SK-N-SH treated with all-trans-retinoic acid at 6 μM for 48 hours (cell line): ENCODE measurements around the gene RTN1.

Experiments
- BACH2 ChIP-seq: fragments of 250-450 bp; sonication (Bioruptor Pico); IDR thresholded peaks from 2 replicates; pipeline ENCODE4 v1.9.0; 2021; ENCODE audit warnings: mild to moderate bottlenecking, borderline replicate concordance
- CREB5 ChIP-seq: fragments of 250-450 bp; sonication (Bioruptor Pico); IDR thresholded peaks from 2 replicates; pipeline ENCODE4 v1.5.1; 2020; ENCODE audit warnings: low read depth, mild to moderate bottlenecking, moderate library complexity
- CSDC2 ChIP-seq: fragments of 250-450 bp; sonication (Bioruptor Pico); IDR thresholded peaks from 2 replicates; pipeline ENCODE4 v1.5.0; 2020; ENCODE audit warnings: mild to moderate bottlenecking, moderate library complexity
- ESRRG ChIP-seq: fragments of 250-450 bp; sonication (Bioruptor Pico); IDR thresholded peaks from 2 replicates; pipeline ENCODE4 v1.6.1; 2021; ENCODE audit warnings: mild to moderate bottlenecking
- GLIS3 ChIP-seq: fragments of 250-450 bp; sonication (Bioruptor Pico); IDR thresholded peaks from 2 replicates; pipeline ENCODE4 v1.5.0; 2020; ENCODE audit warnings: mild to moderate bottlenecking, moderate library complexity
- PATZ1 ChIP-seq: fragments of 250-450 bp; sonication (Bioruptor Pico); IDR thresholded peaks from 2 replicates; pipeline ENCODE4 v1.8.0; 2020; ENCODE audit warnings: mild to moderate bottlenecking, moderate library complexity, borderline replicate concordance
- PPARA ChIP-seq: fragments of 250-450 bp; sonication (Bioruptor Pico); IDR thresholded peaks from 2 replicates; pipeline ENCODE4 v1.5.0; 2020; ENCODE audit warnings: mild to moderate bottlenecking, borderline replicate concordance
- TCF4 ChIP-seq: fragments of 250-450 bp; sonication (Bioruptor Pico); IDR thresholded peaks from 2 replicates; pipeline ENCODE4 v1.8.0; 2021; ENCODE audit warnings: mild to moderate bottlenecking, moderate library complexity, borderline replicate concordance
- TOX ChIP-seq: fragments of 250-450 bp; sonication (Bioruptor Pico); IDR thresholded peaks from 2 replicates; pipeline ENCODE4 v1.8.0; 2021; ENCODE audit warnings: mild to moderate bottlenecking, moderate library complexity, borderline replicate concordance
- ZFP3 ChIP-seq: fragments of 250-450 bp; sonication (Bioruptor Pico); IDR thresholded peaks from 2 replicates; pipeline ENCODE4 v1.5.0; 2020; ENCODE audit warnings: mild to moderate bottlenecking, moderate library complexity

GRCh38 chr14:59788176-59788575, 82.4 kb downstream of the RTN1 start:
- TF ChIP-seq TCF4 (CRISPR knock-in tag) = no peak
- TF ChIP-seq BACH2 (CRISPR knock-in tag) = no peak
- no peak for TF ChIP-seq PATZ1 (CRISPR knock-in tag)
- no peak for TF ChIP-seq CSDC2 (CRISPR knock-in tag)
- TF ChIP-seq ESRRG (CRISPR knock-in tag) = no peak
- TF ChIP-seq ZFP3 (CRISPR knock-in tag) = no peak
- TF ChIP-seq CREB5 (CRISPR knock-in tag) = no peak
- no peak for TF ChIP-seq PPARA (CRISPR knock-in tag)
- TF ChIP-seq GLIS3 (CRISPR knock-in tag) = no peak
- TF ChIP-seq TOX = no peak
